Hematopoietic multipotent progenitor cell treated with erythropoietin and hydrocortisone succinate and interleukin-3 and kit ligand, for 6 days (in vitro differentiated cells): ENCODE measurements around the gene LTBP3.
"Not testable (repeated sequence)": the region's sequence is repeated elsewhere in the genome, so short reads cannot be mapped to it uniquely, and the experiment has no call there.

Experiments
- DNase-seq: peaks from one replicate; pipeline ENCODE4 v3.0.0-alpha.2; 2015

LTBP3 gene

DNA sequence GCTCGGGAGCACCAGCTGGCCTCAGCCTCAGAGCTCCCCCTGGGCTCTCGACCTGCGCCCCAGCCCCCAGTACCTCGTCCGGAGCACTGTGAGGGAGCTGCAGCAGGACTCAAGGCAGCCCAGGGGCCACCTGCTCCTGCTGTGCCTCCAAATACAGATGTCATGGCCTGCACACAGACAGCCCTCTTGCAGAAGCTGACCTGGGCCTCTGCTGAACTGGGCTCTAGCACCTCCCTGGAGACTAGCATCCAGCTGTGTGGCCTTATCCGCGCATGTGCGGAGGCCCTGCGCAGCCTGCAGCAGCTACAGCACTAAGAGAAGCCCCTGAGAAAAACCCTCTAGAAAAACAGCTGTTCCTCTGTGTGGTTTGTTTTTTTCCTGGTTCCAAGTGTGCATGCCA, 13.3 kb upstream of the LTBP3 start:
- no peak for DNase-seq

DNA sequence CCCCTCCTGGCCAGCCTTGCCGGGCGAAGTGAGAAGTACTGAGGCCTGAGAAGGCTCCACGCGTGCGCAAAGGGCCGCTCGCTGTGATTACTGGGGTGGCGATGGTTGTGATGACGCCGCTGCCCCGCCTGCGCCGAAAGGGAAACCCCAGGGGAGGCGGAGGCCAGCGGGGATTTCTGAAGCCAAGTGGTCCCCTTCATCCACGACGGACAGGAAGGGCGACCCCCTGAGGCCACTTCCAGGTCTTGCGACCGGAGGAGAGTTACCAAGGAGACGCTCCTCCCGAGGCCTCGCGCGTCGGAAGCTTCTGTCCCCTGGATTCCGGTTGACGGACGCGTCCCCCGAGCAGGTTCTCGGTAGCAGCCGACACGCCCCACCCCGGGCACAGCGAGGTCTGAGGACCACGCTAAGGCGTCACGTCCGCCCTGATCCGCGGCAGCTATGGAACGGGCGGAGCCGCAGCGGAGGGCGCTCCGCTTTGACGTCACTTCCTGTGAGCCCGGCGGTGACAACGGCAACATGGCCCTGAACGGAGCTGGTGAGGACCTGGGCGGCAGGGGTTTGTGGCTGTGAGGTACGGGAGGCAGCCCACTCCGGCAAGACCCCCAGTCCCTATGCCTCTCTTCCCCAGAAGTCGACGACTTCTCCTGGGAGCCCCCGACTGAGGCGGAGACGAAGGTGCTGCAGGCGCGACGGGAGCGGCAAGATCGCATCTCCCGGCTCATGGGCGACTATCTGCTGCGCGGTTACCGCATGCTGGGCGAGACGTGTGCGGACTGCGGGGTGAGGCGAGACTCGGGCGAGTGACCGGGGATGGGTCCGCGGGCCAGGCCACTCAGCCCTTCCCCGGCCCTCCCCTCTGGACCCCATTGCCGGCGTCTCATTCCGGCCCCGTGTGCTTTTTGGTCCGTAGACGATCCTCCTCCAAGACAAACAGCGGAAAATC, 12.1 kb upstream of the LTBP3 start, which contains the start of gene ZNRD2:
TSS of gene ZNRD2 (plus strand) at position 505 of the 946 bp plus-strand sequence. CDS start at position 520, 15 bp downstream.
- peak; percentile 99 for DNase-seq

DNA sequence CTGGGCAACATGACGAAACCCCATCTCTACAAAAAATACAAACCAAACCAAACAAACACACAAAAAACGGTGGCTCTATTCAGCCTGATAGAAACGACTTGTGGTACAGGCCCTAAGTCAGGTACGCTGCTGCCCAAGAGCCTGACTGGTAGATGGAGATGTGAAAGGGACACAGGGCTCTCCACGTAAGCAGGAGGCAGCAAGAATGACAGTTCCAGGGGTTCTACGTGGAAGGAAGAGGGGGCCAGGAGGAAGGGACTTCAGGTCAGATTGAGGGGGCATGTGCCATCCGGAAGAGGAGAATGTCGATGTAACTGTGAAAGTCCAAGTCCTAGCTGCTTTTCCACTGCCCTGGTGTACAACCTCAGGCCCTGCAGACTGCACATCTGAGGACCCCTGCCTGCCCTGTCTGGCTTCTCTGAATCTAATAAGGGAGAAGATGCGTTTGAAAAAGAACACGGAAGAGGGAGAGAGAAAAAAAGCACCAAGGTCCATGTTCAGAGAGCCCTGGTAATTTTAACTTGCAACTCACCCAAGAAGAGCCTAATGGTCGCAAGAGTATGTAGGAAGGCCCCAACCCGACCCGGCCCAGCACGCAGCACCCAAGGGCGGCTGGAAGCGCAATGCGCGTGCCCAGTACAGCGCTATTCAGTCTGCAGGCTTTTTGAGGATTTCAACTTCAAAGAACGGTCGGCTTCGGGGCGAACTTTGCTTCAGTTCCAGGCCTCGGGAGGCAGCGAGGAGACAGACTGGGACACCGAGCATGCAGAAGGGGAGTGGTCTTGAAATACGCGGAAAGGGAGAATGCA, 11.2 kb upstream of the LTBP3 start:
- no peak for DNase-seq

DNA sequence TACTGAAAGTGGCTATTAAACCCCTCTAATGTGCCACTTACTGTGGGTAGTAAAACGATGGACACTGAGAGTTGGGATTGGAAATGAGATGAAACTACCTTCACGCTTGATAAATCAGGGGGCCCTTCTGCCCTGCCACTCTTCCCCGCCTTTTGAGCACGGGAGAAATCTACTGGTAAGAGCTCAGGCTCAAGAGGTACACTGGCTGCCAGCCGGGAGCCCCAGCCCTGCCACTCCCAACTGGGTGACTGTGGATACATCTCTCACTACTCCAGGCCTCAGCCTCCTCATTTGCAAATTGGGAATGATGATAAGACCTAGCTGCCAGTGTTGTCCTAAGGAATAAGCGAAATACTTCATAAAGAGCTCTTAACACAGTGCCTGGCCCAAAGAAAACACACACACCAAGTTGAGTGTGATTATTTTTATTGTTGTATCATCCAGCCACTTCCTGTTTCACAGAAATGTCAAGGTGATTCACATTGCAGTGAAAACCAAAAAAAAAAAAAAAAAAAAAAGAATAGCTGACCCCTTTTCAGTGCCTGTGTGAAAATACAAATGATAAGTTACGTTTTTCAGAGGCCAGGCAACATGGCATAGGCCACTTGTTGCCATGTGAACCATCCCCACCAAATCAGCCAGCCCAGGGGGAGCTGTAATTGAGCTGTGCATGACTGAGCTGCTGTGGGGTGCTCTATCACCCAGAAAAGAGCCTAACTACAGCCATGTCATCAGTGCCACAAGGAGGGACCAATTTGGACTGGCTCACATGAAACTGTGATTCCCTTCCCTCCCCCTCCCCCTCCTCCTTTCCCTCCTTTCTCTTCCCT, 7.7 kb upstream of the LTBP3 start:
- no peak for DNase-seq

DNA sequence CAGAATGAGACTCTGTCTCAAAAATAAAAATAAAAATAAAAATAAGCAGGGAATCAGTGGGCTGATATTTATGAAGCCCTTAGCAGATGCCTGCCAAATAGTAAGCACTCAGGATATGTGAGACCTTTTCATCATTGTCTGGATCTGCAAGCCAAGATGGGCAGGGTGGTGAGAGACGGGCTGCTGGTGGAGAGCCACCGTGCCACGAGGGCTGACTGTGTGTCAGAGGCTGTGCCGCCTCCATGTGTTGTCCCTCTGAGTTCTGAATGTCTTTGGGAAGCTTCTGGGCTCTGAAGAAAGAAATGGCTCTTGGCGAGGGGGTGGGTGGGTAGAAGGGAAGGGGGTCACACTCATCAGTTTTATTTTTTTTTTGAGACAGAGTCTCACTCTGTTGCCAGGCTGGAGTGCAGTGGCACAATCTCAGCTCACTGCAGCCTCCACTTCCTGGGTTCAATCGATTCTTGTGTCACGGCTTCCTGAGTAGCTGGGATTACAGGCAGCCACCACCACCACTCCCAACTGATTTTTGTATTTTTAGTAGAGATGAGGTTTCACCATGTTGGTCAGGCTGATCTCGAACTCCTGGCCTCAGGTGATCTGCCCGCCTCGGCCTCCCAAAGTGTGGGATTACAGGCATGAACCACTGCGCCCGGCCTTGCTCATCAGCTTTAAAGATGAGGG, 6.9 kb upstream of the LTBP3 start:
- not testable (repeated sequence) for DNase-seq

DNA sequence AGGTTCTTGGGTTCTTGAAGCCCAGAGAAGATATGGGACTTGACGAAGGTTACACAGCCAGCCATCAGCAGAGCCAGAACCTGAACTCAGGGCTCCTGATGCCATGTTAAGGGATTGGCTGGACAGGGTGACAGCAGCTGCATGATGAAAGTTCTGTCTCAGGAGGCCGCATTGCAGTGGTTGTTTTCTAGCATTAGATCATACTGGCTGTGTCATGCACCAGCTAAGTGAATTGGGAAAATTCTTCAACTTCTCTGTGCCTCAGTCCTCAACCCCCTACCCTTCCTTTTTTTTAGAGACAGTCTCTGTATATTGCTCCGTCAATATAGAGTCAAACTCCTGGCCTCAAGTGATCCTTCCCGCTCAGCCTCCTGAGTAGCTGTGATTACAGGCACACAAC, 5.4 kb upstream of the LTBP3 start:
- no peak for DNase-seq

DNA sequence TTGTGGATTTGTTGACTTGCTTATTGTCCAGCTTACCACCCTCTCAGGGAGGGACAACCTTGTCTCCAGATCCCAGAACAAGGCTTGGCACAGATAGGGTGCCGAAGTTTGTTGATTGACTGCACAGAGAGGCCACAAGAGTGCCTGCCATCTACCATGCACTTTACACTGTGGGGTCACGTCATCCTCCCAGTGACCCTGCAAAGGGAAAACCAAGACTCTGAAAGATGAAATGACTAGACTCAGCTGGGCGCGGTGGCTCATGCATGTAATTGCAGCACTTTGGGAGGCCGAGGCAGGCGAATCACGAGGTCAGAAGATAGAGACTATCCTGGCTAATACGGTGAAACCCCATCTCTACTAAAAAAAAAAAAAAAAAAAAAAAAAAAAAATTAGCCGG, 4.6 kb upstream of the LTBP3 start:
- no peak for DNase-seq

DNA sequence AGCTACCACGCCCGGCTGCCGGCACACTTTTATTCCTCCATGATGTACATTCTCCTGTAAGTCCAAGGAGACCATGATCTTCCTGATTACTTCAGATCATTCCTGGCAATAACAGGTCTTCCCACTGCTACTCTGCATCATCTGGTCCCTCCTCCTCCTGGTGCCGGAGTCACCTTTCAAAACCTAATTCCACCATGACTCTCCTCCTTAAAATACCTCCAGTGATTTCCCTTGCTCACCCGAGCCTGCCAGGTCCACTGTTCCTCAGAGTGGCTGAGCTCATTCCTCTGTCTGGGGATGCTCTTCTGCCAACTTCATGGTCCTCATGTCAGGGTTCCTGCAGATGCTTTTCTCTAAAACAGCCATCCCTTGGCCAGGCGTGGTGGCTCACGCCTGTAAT, 3.9 kb upstream of the LTBP3 start:
- no peak for DNase-seq

DNA sequence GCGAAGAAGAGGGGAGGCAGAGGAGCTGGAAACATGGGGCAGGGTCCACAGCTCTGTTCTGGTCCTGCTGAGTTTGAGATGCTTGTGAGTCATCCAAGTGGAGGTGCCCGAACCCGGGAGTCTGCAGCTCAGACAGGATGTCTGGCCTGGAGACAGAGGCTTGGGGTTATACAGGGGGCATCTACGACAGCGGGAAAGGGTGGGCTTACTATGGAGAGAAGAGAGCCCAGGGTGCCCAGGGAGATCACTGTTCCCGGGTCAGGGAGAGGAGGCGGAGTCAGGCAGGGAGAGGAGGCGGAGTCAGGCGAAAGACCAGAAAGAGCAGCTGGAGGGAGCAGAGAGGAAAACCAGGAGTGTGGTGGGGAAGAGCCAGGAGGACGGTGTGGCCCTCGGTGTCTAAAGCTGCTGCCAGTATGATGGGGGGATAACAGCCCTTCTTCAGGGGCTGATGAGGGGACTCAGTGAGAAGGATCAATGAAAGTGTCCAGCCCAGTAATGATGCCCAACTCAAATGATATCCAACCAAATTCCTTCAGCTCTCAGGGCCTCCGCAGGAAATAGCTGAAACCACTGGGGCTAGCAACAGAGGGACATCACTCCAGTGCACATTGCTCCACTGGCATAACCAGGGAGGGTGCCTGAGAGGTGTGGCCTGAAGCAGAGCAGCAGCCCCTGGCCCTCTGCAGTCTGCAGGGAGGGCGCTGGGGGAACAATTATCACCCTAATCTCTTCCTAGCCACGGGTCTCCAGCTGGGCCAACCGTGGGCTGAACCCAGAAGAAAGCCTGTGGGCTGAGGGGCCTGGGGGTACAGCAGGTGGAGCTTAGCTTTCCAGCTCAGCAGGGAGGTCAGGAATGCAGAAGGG, 2.6 kb upstream of the LTBP3 start:
- DNase-seq: no peak

DNA sequence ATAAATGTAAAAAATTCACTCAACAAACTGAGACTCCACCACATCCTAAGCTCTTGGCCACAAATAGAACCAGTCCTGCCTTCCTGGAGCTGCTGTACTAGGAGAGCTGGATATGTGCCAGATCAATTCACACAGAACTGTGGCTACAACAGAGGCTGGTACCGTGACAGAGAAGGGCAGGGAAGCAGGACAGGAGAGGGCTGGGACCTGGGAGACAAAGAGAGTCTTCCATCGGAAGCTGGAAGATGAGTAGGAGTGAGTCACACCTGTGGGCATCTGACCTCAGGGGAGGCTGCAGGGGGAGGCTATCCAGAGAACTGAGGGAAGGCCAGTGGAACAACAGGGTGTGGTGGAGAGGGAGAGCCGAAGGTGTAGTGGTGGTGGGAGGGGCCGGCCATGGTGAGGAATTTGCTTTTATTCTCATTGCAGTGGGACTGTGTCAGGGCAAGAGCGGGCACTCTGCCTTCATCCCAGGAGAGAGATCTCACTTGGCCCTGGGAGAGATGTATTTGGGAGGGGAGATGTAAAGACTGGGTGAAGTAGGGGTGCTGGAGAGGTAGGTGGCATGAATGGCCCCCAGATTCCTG, 1.9 kb upstream of the LTBP3 start:
- DNase-seq: peak; percentile 80

DNA sequence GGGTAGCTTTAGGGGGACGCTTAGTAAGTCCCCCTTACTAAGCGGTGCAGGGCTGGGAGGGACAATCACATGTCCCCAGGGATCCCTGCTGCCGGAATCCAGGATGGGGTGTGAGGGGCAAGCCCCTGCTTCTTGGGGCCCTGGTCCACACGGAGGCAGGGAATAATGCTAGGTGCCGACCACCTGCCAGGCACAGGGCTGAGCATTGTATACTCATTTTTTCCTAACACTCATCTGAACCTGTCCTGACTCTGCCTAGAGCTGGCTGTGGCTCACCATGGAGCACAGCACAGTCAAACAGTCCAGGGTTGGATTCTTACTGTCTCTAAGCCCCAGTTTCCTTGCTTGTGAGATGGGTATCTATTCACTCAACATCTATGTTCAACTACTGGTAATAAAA, 1.4 kb upstream of the LTBP3 start:
- no peak for DNase-seq

DNA sequence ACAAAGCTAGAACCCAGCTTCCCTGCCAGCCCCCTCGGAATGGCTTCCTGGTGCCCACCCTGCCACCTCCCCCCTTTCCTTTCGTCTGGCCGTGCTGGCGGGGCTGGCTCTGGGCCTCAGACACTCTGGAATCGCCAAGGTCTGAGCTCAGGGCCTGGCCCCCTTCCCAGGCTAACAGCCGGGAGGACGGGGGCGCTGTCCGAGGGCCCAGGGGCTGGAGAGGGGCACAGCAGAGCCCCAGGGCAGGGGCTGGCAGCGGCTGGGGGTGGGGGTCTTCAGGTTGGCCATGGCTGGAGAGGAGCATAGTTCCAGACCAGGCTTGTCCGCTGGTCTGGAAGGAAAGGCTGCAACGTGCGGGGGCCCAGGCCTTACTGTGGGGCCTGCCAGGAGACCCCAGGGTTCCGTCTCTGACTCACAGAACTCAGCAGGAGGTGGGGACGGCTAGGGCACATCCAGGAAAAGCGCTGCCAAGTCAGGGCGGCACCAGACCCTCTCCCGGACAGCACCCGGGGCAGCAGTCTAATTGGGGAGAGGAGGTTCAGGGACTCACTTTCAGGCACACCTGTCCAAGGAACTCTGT, 861 bp upstream of the LTBP3 start:
- DNase-seq: no peak

DNA sequence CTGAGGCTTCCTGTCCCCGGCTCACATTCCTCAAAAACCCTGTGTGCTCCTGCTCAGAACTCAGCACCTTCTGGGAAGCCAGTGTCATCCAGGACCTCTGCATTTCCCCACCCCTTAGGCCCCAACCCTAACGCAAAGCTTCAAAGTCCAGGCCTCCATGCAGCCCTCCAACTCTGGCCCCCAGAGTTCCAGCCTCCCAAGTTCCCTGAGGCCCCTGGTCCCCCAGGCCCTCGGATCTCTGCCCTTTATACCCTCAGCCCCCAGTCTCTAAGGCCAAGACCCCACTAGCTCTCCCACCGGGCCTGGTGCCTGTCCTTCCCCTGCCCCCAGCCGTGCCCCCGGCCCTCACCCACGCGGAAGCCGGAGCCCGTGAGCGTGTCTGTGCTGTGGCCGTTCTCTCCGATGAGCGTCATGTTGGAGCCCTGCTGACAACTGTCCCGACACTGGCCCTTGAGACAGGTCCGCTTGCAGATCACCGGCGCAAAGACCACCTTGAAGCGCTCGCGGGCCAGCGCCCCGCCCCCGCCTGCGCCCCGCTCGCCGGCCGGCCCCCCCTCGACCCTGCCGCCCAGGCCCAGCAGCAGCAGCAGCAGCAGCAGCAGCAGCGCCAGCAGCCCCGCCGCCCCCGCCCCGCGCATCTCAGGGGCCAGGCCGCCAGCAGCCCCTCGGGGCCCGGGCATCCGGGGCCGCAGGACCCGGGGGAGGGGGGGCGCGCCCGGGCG, 718 bp downstream of the LTBP3 start:
- no peak for DNase-seq

DNA sequence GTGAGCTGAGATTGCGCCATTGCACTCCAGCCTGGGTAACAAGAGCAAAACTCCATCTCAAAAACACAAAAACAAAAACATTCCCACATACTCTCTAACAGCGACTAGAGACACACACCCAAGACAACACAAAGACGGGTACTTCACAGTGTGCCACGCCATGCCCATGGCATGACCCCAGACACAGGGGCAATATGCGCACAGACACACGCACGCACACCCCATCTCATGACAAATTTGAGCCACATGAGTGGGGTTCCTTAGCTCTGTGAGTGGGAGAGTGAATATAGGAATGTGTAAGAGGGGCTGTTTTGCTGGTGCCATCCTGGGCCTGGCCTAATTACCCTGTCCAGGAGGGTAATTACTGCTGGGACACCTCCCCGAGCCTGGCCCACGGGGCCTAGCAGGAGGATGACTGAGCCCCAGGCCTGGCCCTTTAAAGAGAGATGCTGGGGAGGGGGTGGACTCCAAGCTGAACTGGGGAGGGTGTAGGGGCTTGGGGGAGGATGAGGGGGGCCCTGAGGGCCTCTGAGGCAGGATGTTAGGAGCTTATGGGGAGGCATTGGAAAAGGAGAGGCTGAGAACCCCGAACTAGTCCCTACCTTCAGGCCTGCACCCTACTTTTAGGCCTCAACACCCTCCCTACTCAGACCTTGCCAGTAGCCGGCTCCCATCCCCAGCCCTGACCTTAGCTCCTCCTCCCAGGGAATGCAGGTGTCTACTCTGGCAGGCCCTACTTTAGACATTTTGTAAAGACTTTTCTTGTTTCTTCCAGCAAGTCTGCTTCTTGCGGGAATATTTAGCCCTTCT, 1.5 kb downstream of the LTBP3 start:
- no peak for DNase-seq

DNA sequence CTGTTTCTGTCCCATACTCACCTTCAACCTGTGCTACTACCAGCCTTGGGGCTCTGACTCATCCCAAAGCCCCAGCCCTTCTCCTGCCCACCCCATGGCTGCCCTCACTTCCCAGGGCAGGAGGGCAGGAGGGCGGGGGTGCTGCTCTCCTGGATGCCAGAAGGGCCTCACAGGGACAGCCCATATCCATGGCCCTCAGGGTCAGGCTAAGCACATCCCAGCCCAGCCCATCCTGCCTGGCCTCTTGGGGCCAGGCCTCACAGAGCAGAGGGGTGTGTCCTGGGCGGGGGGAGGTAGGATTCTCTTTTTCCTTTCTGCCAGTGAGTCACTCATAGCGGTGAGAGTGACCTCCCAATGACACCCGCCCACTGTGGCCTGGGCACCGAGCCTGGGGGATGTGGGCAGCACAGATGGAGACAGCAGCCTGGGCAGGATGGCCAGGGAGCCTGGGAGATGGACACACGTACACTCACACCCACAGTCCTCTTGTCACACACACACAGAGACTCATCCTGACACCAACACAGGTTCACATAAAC, 2.4 kb downstream of the LTBP3 start:
- DNase-seq: peak; percentile 57

DNA sequence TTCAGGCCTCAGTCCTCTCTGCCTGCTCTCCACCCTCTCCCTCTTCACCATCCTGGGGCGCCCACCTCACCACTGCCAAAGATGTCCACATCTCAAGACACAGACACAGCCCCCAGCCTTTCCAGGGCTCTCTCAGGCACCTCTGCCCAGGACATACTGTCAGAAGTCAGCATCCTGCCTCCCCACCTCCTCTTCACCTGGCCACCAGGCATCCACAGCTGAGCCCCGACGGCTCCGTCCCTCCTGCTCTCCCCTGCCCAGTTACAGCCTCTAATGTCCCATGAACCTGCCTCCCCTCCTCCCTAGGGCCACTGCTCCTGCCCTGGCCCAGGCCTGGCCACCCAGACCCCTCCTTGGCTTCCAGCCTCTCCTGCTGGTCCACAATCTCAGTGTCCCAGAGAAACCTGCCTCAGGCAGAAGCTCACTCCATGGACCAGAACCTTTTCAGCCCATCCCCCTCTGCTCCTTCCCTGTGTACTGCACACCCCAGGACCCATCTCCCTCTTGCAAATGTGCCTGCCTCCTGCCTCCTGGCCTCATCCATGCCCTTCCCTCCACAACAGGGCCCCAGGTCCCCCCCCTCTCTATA, 3.2 kb downstream of the LTBP3 start:
- no peak for DNase-seq

DNA sequence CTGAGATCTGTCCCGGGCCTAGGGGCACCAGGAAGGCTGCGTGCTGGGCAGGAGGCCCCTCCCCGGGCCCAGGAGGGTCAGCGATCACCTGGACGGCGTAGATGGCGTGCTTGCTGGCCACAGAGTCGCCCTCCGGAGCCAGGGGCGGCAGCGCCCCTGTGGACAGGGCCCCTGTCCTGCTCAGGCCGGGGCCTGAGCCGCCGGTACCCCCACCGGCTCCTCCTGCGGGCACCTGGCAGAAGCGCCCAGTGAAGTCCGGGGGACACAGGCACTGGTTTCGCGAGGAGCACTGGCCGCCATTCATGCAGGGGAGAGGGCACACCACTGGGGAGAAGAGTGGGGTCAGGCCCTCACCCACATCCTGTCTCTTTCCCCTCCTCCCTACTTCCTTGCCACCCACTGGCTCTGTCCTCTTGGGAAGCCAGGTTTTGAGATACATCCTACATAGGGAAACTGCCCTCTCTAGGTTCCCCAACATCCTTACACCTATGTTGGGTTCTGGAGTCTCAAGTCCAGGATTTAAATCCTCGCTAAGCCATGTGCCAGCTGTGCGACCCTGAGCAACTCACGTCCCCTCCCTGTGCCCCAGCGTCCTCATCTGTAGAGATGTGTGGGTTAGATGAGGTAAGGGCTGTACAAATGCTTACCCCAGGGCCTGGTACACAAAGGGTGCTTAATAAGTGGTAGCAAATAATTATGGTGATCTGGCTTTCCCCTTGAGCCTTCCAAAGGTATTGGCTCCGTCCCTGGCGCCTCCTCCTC, 3.9 kb downstream of the LTBP3 start:
- no peak for DNase-seq
